GM19025 (cell line): Measurements from ENCODE around the gene LRRC8D.

Source experiments
- ATAC-seq: cut with Tn5 transposase; IDR thresholded peaks from one replicate; pipeline ENCODE4 v1.9.1; 2021; ENCODE audit warnings: mild to moderate bottlenecking, low read depth, moderate library complexity; ENCODE audit not compliant: unreplicated experiment

LRRC8D gene

DNA sequence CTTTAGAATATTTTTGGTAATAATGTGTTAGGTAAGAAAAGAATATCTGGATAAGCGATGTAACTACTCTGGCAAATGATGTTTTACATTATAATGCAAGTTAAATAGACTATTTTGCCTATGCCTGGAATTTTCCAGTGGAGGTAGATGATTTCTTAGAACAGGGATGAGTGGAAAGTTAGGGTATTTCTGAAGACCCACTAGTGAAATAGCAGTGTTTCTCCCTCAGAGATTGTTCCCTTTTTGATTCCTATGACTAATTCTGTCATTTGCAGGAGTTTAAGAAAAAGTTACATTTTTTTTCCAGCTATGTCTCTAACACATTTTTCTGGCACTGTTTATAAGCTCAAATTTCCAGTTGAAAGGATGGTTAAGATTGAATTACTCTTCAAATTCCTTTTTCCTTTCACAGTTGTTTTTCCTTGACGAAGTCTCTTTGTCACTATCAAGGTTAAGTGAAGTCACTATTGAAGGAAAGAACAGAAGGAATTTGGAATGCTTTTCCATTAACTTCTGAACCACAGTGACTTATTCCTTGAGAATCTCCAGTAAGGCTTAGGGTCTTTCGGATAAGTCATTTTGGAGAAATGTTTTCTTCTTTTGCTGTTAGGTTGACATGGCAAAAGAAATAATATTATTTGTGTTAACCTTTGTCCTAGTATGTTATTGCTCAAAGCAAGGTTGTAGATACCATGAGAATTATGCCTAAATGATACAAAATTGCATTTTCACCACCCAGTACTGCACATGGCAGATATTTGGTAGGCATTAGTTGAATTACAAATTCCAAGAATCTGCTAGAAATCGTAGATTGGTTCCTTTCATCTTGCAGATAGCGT lies 131.2 kb downstream of the LRRC8D start:
- no peak for ATAC-seq

DNA sequence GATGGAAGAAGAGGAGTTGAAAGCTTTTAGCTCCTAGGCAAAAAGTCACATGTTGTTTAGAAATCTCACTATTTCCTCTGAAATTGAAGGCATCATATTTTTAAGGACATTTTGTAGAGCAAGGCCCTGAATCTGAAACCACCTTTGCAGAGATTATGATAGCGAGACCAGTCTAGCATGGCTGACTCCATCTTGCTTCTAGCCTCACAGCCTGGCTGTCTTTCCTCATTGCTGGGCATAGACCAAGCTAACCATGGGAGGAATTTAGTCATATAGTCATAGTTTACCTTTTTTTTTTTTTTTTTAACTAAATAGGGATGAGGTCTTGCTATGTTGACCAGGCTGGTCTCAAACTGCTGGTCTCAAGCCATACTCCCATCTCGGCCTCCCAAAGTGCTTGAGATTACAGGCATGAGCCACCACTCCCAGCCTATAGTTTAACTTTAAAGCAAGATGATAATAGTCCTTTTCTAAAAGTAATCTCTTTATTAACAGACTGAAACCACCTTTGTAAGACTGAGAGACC lies 131.8 kb downstream of the LRRC8D start:
- no peak for ATAC-seq

DNA sequence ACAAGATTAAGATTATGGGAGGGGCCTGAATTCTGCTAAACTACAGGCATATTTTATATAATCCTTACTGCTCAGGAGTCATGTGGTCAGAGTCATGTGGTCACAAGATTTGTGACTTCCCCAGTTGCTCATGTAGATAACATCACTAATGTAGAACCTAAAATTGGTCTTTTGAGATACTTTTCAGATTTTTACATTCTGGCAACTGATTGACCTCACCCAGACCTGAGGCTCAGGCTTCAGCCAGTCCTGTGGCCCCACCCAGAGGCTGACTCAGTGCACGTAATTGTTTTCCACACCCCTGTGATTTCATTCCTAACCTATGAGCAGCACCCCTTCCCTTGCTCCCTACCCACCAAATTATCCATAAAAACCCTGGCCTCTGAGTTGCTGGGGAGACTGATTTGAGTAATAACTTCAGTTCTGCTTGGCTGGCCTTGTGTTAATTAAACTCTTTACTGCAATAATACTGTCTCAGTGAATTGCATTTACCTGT lies 132.3 kb downstream of the LRRC8D start:
- ATAC-seq: peak; percentile 48

DNA sequence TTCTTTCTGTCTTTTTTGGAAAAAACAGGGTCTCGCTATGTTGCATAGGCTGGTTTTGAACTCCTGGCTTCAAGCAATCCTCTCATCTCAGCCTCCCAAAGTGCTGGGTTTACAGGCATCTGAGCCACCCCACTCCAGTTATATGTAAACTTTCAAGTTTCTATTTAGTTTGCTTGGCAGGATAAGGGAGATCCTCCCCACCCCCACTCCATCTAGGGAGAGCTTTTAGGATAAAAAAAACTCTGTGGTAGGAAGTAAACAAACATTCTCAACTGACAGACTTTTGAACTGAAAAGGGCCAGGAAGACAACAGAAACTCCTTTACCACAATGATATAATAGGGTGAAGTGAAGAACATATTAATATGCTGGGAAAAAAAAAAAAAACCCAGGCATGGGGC lies 133.1 kb downstream of the LRRC8D start:
- ATAC-seq: no peak

- ATAC-seq: no peak
Observed at GRCh38 chr1:89954401-89954800, 133.6 kb downstream of the LRRC8D start.

- no peak for ATAC-seq
Observed at GRCh38 chr1:89955311-89956205, 134.7 kb downstream of the LRRC8D start.

DNA sequence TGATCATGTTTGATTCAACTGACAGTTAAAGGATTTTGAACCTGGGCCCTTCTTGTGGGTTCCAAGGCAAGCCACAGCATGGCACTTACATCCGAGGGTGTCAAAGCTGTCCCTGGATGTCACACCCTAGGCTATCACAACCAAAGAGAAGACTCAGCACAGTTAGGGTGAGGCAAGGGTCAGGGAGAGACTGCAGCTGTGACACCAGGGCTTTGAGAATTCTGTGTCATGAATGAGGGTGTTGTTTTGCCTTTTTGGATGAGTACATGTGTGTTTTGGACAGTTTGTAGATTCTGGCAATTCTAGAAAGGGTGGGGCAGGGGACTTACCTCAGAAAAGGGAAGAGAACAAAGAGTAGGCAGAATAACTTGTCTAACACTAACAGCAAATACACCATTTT lies 136.3 kb downstream of the LRRC8D start:
- no peak for ATAC-seq

DNA sequence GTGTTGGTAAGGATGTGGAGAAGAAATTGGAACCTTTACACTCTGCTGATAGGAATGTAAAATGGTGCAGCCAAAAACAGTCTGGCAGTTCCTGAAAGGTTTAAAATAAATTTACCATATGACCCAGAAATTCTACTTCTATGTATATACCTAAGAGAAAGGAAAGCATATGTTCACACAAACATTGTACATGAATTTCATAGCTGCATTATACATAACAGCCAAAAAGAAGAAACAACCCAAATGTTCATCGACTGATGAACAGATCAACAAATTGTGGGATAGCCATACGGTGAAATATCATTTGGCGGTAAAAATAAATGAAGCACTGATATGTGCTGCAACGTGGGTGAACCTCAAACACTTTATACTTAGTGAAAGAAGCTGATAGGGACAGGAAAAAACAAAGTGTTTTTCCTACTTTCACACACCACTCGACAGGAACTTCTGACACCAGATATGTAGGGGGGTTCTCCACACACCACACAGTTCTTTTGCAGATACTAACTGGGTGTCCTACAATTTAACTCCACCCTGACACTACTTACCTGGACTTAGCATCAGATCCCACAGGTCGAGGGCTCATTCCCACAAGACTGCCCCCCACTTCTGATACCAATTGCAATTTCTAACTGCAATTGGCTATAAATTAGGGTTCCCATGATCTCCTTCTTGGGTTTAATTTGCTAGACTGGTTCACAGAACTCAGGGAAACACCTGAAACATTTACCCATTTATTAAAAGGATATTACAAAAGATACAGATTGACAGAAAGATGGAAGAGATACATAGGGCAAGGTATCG lies 138.2 kb downstream of the LRRC8D start:
- ATAC-seq: no peak

DNA sequence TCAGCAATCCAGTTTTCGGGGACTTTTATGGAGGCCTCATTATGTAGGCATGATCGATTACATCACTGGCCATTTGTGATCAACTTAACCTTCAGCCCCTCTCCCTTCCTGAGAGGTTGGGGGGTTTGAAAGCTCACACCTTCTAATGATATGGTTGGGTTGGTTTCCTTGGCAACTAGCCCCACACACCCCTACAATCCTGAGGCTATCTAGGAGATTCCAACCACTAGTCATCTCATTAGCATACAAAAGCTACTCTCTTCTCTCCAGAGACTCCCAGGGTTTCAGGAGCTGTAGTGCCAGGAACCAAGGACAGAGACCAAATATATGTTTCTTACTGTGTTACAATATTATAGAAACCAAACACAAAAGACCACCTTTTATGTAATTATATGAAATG lies 138.9 kb downstream of the LRRC8D start:
- no peak for ATAC-seq

DNA sequence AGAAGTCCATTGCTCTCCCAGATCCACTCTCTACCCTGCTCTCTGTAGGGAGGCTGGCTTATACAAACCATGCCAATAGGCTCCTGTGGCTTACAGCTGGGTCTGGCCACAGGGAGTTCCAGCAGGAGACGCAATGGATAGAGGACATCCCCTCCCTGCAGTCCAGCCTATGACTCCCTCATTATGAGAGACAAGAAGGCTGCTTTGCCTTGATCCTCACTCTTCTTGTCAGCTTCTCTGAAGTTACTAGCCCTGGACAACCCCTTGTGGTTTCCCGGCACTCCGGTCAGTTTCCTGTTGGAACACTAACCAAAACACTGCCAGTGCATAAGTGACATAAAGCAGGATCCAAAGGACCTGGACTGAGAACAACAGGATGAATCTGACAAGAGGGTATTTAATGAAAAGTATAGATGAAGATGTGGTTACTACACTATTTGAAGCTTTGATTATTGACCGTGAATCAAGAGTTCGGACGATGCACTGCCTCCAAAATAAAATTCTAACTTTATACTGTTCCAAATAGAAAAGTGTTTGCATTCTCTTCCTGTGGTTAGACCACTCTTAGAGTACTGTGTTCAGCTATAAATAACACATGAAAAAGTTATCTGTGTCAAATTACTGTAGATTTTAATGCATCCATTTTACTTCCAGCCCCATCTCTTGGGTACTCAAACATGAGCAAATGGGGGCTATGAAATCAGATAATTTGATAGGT lies 141.4 kb downstream of the LRRC8D start:
- ATAC-seq: no peak

- no peak for ATAC-seq
Observed at GRCh38 chr1:89962742-89963075, 141.9 kb downstream of the LRRC8D start.

GRCh38 chr1:89965193-89965768 lies 144.4 kb downstream of the LRRC8D start:
- ATAC-seq: no peak

DNA sequence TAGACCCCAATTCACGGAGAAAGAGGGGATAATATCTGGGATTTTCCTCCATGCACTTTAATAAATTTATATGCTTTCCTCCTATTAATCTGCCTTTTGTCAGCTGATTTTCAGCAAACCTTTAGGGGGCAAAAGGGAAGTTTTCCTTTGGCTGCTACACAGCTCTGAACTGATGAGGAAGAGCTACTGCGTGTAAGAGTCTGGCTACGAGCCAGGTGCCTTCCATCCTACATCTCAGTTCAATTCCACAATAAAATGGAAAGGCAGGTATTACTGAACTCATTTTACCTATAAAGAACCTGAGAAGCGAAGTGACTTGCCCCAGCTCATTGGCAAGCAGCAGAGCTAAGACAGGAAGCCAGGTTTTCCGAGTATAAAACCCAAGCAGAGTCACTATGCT lies 145.8 kb downstream of the LRRC8D start:
- no peak for ATAC-seq

GRCh38 chr1:89971600-89971999 lies 150.8 kb downstream of the LRRC8D start:
- no peak for ATAC-seq

DNA sequence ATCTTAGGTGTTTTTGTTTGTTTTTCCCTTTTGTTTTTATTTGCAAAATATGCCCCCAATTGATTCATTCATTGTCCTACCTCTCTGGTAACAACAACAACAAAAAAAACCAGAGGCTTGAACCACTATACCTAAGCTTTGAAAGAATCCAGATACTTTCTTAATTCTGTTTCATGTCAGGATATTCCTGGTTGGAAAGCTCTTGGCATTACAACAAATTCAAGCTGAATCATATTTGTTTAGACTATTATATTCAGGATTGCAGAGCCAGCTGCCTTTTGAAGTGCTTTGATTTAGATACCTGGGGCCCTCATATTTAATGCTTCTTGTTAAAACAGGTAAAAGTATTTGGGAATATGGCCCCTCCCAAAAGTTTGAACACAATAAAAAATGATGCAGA lies 151.2 kb downstream of the LRRC8D start:
- no peak for ATAC-seq

DNA sequence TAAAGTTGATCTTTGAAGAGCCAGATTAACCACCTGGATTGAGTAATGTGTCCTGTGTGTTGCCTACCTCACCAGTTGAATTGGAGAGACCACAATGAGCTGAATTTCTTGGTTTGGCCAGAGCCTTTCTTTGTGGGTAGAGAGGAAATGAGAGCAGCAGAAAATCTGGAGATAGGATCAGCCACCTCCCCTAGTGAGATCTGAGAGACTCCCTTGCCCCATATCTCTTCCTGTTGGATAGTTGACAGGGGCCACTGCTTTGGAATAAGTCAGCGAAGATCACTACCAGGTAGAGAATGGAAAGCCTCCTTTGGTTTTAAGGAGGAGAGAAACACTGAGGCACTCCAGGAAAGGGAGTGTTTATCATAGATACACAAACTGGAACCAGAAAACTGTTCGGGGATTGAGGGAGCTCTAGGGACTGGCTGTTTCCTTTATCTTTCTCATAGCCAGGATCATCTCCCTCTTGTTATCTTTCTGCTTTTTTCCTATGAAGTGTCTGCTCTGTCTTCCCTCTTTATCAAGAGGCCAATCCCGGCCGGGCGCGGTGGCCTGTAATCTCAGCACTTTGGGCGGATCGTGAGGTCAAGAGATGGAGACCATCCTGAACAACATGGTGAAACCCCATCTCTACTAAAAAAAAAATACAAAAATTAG lies 152.8 kb downstream of the LRRC8D start:
- no peak for ATAC-seq

GRCh38 chr1:89974256-89974655 lies 153.4 kb downstream of the LRRC8D start:
- ATAC-seq: no peak

- ATAC-seq: no peak
Observed at GRCh38 chr1:89974696-89975470, 154.1 kb downstream of the LRRC8D start.
